GM21423 (cell line): Measurements from ENCODE around the gene DCAF6.
"Not testable (repeated sequence)": the region's sequence is repeated elsewhere in the genome, so short reads cannot be mapped to it uniquely, and the experiment has no call there.

ENCODE experiments used
- ATAC-seq: cut with Tn5 transposase; IDR thresholded peaks from one replicate; pipeline ENCODE4 v1.9.1; 2021; ENCODE audit warnings: mild to moderate bottlenecking, moderate library complexity; ENCODE audit not compliant: unreplicated experiment

DCAF6 gene

DNA sequence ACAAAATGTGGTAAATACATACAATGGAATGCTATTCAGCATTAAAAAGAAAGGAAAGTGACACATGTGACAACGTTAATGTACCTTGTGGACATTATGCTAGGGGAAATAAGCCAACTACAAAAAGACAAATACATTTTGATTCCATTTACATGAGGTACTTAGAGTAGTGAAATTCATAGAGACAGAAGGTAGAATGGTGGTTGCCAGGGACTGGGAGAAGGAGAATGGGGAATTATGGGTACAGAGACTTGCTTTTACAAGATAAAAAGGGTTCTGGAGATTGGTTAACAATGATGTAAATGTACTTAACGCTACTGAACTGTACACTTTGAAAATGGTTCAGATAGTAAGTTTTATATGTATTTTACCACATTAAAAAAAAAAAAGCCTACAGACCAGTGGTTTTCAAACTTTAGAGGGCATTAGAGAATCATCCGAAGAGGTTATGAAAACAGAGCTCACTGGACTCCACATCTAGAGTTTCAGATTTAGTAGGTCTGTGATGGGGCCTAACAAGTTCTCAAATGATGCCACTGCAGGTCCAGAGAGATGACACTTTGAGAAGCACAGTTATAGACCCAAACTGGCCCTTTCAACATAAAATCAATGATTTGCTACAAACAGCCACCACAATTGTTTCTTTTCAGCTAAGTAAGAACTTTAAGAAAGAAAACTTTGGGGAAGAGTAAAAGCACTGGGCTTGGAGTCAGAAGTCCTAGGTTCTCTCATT, 13.0 kb upstream of the DCAF6 start:
- ATAC-seq, result no peak

DNA sequence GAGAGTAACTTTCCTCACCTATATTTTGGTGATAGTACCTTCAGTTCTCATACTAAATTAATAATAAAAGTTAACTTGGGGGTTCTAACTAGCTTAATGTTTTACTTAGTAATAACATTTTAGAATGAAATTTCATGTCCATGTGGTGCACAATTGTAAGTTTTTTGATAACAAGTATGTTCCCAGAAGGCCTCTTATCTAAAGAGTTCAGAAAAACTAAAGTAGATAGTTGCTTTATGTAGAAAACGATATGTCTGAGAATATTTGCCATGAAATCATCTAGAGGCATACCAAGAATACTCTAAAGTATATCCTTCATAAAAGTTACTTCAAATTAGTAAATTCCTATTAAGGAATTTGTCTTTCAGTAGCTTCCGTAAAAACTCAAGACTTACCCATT, 12.4 kb upstream of the DCAF6 start:
- ATAC-seq, result no peak

DNA sequence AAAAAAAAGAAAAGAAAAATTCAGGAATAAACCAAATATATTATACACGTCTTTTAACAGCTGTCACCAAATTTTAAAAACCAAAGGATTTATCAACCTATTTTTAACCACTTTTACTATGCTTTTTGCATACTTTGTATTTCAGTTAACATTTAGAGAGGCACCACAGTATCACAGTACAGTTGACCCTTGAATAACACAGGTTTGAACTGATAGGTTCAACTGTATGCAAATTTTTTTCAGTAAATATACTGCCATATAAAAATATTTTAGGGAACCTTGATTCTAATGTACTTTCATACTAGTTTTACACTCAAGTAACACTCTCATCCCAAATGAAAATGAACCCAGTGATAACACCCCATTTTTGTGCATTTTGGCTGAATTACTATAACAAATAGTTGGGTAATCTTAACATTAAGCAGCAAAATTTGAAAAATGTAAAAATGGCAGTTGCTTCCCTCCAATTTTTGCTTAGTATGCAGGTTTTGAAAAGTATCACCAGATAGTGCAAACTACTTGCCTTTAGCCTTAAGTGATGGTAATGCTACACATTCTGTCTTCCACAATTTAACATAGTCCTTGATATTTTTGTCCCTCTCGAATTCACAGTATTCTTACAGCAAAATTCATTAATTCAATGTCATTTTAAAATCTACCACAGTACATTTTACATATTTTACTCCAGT, 11.8 kb upstream of the DCAF6 start:
- no peak for ATAC-seq

DNA sequence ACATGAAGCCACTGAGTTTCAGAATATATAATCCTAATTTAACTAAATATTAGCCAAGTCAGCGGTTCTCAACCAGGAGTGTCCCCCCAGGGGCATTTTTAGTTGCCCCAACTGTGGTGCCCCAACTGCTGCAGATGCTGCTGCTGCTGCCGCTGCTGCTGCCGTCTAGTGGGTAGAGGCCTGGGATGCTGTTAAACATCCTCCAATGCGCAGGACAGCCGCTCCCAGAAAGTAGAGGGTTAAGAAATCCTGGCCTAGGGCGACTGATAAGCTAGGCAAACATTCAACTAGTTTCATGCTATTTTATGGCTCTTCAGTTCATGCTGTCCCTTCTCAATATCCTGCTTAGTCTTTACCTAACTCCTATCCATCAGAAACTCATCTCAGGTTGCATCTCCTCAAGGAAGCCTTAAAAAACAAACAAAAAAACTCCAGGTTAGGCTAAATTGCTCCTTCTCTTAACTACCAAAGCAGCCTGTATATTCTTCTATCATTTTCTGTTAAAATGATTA, 9.9 kb upstream of the DCAF6 start:
- no peak for ATAC-seq

DNA sequence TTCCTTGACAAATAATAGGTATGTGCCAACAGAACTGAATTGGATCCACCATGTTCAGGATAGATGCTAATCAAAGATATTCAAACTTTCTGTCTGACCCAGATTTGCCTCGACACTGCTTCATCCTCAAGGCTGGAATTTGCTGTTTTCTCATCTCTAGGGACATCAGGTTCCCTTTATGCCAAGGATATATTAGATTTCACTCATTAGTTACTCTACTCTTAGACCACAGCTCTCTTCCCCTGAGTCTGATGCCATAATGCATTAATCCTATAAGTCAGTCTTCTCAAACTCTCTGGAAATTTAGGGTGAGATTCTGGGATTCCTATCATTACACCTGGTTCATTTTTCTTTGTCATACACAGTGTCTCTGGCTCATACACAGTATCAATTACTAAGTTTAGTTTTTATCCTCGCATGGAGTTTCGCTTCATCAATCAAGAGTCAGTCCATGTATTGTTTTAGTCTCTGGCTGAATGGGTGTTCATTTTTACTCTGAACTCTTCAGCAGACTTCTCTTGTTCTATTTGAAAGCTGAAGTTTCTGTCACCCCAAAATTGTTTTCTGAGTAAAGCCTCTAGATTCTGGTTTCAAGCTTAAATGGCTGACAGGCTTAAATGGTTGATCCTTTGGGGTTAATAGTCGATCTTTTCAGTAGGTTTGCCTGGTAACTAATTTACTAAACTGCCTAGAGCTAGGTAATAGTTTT, 9.3 kb upstream of the DCAF6 start:
- ATAC-seq, result peak; percentile 50

DNA sequence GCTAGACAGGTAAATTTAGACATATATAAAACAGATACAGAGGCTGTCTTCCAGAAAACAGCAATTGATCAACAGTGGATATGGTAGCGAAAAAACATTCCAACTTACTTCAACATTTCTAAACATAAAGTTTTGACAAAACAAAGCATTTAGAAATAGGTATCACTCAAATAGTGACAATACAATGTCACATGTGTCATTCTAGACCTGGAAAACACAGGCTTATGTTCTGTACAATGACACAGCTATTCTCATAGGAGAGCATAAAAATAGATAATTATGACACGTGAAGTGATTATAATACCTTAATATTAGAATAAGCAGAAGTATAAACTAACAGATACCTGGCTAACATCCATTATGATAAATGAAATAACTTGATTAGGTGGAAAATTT, 8.0 kb upstream of the DCAF6 start:
- ATAC-seq, result no peak

DNA sequence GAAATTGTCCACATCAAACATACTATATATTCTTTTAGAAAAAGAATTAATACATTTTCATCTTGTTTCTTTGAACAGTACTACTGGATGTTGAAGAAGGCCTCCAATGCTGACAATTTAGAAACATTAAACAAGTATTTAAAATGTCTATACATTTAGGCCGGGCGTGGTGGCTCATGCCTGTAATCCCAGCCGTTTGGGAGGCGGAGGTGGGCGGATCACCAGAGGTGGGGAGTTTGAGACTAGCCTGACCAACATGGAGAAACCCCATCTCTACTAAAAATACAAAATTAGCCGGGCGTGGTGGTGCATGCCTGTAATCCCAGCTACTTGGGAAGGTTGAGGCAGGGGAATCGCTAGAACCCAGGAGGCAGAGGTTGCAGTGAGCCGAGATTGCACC, 7.6 kb upstream of the DCAF6 start:
- not testable (repeated sequence) for ATAC-seq

DNA sequence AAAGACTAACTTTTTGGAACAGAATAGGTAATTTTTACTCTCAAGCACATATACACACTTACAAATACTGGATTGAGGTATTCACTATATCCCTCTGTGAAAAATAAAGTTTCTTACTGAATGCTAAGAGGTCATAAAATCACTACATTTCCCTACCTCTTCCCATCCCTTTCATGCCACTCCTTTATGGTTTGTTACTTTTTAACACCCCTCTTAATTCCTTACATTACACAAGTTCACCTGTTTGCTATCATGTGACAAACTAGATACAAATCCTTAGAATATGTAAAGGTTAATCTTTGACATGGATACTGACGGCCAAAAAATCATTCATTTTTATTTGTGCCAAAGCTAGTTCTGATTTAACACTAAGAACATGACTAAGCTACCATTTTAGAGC, 6.8 kb upstream of the DCAF6 start:
- ATAC-seq, result no peak

DNA sequence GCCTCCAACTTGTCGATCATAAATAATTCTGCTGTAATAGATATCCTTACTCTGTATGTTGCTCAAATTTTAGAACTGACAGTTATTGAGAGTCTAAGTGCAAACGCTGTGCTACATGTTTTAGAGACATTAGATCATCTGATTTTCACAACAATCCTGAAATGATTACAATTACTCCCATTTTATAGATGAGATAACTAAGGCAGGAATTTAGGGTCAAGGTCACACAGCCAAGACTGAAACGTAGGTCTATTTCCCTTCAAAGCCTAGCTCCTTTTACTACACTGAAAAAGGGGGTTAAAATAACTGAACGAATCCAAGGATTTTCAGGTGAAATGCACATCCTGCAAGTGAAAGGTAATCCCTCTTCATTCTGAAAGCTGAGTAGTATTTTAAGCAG, 2.7 kb upstream of the DCAF6 start:
- ATAC-seq, result no peak

DNA sequence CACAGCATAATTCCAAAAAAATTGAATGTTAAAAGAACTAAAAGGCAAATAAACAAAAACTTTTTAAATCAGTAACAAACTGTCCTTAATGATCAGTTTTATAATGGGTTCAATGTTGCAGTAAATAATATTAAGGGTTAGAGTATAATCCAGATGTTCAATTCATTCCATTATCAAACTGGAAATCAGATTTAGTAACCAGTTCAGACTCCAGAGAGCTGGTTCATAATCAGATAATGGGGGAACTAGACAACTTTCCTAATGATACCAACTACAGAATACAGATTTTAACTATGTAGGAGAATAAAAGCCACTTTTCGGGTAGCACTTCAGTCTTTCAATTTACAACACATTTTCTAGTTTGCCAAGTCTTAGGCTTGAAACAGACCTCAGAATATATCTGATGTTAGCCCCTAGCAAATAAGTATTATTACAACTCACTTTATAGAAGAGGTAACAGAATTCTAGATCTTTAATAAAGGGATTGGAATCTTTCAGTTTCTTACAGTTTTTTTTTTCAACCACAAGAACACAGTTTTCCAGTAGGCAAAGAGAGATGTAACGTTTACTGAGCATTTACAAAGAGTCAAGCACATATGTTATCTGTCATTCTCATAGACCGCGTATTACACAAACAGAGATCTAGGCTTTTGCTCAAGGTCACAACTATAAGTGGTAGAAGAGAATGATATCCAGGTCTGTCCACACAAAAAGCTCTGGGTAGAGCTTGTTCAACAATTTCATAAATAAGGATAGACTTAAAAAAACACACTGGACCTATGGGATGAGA, 1.9 kb upstream of the DCAF6 start:
- ATAC-seq, result no peak

DNA sequence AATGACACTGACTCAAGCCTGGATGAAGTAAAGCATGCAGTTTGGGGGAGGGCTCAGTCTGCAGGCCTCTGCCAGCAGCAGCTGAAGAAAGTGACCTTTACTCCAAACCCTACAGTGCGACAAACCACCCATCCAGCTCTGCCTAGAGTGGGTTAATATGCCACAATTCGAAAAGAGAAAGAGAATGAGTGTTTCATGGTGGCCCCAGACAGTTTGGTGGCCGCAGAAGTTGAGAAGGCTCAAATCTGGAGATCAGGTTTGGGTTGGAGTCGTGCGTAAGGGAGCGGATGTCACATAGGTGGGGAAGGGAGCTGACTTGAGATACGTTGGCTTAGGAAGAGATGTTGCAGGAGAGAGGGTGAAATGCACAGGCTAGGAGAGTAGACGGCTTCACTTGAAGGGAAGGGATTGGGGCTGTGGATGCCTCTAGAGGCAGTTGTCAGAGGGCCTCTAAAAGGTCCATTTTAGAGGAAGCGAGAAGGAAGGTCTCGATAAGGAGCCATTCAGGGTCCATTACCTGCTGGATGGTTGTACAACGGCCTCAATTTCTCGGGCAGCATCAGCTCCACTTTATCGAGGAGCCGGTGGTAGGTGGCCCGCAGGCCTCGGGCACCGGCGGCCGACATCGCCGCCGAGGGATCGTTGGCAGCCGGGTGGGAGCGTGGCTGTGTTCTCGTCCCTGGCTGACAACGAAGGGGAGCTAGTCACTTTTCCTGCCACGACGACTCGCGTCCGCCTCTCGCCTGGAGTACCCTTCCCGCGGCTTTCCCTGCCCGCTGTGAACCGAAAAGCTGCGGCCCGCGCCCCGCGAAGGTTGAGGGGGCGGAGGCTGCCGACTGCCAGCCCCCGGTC, 1.0 kb upstream of the DCAF6 start:
- peak; percentile 5 for ATAC-seq

DNA sequence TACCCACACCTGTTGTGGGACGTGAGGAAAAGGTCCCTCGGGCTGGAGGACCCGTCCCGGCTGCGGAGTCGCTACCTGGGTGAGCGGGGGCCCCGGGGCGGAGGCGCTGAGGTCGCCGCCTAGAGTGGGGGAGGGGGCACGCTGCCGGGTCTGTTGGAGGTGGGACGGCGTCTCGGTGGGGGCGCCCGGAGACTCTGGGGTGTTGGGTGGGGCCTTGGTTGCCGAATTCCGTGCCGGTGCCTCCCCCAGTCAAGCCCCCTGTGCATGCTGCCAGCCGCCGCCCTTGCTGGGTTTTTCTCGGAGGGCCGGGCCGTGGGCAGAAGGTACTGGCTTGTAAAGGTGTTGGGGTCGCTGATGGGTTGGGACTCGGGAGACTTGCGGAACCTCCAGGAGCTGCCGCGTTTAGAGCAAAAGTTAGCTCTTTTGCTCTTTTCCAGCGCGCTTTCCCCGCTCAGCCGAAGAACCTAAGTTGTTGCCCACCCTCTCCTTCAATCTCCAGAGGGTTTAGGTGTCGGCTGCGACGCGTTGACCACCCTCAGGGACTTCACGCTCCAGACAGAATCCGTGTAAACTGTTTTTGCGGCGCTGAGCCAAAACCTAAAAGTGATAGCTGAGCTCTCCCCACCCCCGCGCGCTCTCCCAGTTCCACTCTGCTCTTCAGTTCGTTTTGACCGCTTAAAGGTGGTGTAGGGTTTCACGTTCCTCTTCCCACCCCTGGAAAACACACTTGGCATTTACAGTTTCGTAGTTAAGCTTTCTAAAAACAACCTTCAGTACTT, 636 bp downstream of the DCAF6 start, which contains the start of gene MPC2:
Gene MPC2, minus strand, starts transcription at position 143 of the 779 bp plus-strand sequence. CDS start 1,231 bp downstream, outside the sequence.
- ATAC-seq, result peak; percentile 10

DNA sequence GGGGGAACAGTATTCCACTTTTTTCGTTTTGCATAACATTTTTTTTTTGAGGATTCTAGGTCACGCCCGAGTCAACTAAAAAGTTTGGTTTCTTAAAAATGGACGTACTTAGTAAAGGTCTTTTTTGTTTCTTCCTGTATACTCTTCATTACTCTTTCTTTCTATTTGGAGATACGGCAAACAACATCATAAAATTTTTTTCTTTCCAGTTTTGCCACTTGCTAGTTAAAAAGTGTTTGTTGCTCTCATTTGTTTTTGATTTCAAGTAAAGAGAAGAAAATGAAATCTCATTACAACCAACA, 1.2 kb downstream of the DCAF6 start:
- ATAC-seq, result no peak

DNA sequence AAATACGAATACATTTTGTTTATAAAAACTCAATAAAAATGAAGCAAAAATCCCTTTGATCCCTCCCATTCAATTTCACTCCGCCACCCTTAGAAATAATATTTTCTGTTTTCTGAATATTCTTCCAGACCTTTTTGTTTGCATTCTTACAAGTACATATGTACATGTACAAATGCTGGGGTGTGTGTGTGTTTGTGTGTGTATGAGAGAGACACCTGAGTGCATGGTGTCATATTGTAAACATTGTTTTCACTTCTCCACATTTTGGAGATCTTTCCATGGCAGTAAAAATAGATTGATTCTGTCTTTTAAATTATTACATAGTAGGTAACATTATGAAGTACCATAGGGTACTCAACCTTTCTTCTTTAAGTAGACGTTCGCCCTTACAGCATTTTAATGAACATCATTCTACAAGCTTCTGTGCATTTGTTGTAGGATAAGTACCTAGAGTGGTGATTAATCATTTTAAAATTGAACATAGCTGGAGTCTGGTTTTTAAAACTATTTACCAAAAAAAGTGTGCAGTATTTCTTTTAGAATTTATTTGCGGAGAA, 1.7 kb downstream of the DCAF6 start:
- ATAC-seq, result no peak

DNA sequence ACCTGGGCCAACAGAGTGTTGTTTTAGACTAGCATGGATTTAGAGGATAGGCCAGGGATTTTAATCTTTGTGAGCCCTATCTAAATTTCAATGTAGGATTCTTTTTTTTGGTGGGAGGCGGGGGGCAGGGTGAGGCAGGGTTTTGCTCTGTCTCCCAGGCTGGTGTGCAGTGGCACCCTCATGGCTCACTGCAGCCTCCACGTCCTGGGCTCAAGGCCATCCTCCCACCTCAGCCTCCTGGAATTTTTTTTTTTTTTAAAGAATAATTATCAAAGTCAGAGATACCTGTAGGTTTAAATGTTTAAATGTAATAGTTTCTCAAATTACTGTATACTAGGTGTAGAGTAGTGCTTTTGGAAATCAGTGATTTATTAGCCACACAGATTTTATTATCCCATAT, 3.8 kb downstream of the DCAF6 start:
- ATAC-seq, result no peak

DNA sequence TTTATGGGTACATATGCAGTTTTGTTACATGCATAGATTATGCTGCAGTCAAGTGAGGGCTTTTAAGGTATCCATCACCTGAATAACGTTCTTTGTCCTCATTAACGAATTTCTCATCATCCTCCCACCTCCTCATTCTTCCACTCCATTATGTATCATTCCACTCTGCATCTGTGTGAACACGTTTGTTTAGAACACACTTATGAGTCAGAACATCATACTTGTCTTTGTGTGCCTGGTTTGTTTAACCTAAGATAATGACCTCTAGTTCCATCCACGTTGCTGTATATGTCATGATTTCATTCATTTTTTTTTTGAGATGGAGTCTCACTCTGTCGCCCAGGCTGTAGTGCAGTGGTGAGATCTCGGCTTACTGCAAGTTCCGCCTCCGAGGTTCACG, 7.1 kb downstream of the DCAF6 start:
- ATAC-seq, result no peak

DNA sequence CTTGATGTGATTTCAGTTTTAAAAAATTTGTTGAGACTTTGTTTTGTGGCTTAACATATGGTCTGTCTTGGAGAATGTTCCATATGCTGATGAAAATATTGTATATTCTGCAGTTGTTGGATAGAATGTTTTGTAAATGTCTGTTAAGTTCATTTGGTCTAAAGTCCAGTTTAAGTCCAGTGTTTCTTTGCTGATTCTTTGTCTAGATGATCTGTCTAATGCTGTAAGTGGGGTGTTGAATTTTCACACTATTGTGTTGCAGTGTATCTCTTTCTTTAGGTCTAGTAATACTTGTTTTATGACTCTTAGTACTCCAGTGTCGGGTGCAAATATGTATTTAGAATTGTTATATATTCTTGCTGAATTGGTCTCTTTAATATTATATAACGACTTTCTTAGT, 11.2 kb downstream of the DCAF6 start:
- no peak for ATAC-seq

DNA sequence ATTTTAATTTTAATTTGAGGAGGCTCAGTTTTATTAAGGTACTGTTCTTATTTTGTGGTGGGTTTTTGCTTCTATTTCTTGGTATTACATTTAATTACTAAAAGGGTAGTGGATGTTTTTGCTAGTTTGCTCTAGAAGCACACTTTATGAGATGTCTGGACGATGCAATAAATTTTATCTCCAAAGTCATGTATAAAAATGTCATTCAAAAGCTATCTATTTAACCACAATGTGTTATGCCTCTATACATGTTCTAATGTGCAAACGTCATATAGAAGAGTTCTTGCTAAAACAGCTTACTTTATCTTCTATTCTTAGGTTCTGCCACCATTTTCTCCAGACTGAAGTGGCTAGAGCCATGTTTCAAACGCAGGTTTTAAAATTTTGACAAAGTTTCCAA, 13.3 kb downstream of the DCAF6 start:
- ATAC-seq, result no peak

DNA sequence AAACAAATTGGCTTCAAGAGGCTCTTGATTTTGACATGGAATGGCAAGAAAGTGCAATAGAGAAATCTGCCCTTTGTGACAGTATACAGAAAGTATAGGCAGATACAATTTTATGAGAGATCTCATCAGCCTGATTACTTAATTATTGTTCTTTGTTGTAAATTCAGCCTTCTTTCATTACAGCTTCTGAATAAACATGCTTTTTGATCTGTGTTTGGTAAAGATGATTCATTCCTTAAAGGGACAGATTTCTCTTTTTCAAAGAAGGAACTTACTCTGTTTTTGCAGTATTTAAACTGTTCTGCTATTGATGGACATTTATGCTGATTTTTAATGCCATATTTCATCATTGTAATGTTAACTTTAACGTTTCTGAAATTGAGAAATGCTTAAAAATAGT, 14.1 kb downstream of the DCAF6 start:
- ATAC-seq, result no peak
